GM12891 (cell line): ENCODE measurements around the gene DNMT3L.

ENCODE experiments used
- DNase-seq: peaks from one replicate; pipeline ENCODE4 v3.0.0; 2011; ENCODE audit warnings: low spot score; ENCODE audit not compliant: insufficient read length
- FAIRE-seq: peaks from 2 replicates; lab custom pipeline; 2011; peaks lifted over from hg19 to GRCh38; lab: Jason Lieb, UNC
- PAX5 ChIP-seq: IDR thresholded peaks from 2 replicates; pipeline ENCODE4 v1.6.1; 2011; ENCODE audit warnings: low read length, moderate library complexity, mild to moderate bottlenecking; ENCODE audit not compliant: insufficient read depth, severe bottlenecking
- POLR2A ChIP-seq: IDR thresholded peaks from 2 replicates; pipeline ENCODE4 v1.6.1; 2011; ENCODE audit warnings: low read depth, low read length, control low read depth
- POLR2AphosphoS5 ChIP-seq: IDR thresholded peaks from 2 replicates; pipeline ENCODE4 v1.6.1; 2011; ENCODE audit warnings: low read depth, low read length, control low read depth
- POU2F2 ChIP-seq: IDR thresholded peaks from 2 replicates; pipeline ENCODE4 v1.6.1; 2011; ENCODE audit warnings: low read depth, mild to moderate bottlenecking, control low read depth, low read length, moderate library complexity
- SPI1 ChIP-seq: IDR thresholded peaks from 2 replicates; pipeline ENCODE4 v1.6.1; 2011; ENCODE audit warnings: low read depth, low read length, control low read depth
- TAF1 ChIP-seq: IDR thresholded peaks from 2 replicates; pipeline ENCODE4 v1.6.1; 2011; ENCODE audit warnings: low read depth, low read length, control low read depth

Gene DNMT3L

GRCh38 chr21:44279354-44280260, 17.9 kb upstream of the DNMT3L start:
- DNase-seq (no peak), FAIRE-seq (no peak)
- TF ChIP-seq POLR2A (no peak), POU2F2 (no peak), SPI1 (no peak), PAX5 (no peak)

GRCh38 chr21:44275041-44275440, 13.3 kb upstream of the DNMT3L start:
- TF ChIP-seq POU2F2 = no peak
- no peak for TF ChIP-seq TAF1
- no peak for TF ChIP-seq SPI1
- TF ChIP-seq POLR2A = no peak
- TF ChIP-seq PAX5 = no peak
- TF ChIP-seq POLR2AphosphoS5 = no peak
- no peak for FAIRE-seq
- no peak for DNase-seq

- no peak for DNase-seq
- FAIRE-seq = no peak
- TF ChIP-seq PAX5 (no peak), POLR2AphosphoS5 (no peak), SPI1 (no peak), POLR2A (no peak), POU2F2 (no peak), TAF1 (no peak)
Observed at GRCh38 chr21:44273046-44273445, 11.3 kb upstream of the DNMT3L start.

GRCh38 chr21:44272284-44272858, 10.7 kb upstream of the DNMT3L start:
- FAIRE-seq = no peak
- TF ChIP-seq POLR2AphosphoS5 (no peak), TAF1 (no peak), PAX5 (no peak), SPI1 (no peak), POU2F2 (no peak), POLR2A (no peak)
- DNase-seq = no peak

GRCh38 chr21:44271558-44272283, 10.0 kb upstream of the DNMT3L start:
- TF ChIP-seq POLR2A = no peak
- TF ChIP-seq SPI1 = no peak
- no peak for TF ChIP-seq TAF1
- FAIRE-seq = no peak
- DNase-seq = no peak

- DNase-seq = no peak
- TF ChIP-seq POLR2AphosphoS5 = no peak
- TF ChIP-seq TAF1 = no peak
- no peak for TF ChIP-seq POLR2A
- TF ChIP-seq SPI1 = no peak
- no peak for TF ChIP-seq POU2F2
- no peak for TF ChIP-seq PAX5
- no peak for FAIRE-seq
Observed at GRCh38 chr21:44269090-44269489, 7.4 kb upstream of the DNMT3L start.

GRCh38 chr21:44267655-44268142, 6.0 kb upstream of the DNMT3L start:
- no peak for TF ChIP-seq POU2F2
- TF ChIP-seq POLR2A = no peak
- no peak for TF ChIP-seq TAF1
- no peak for TF ChIP-seq POLR2AphosphoS5
- no peak for TF ChIP-seq PAX5
- TF ChIP-seq SPI1 = no peak
- FAIRE-seq (no peak), DNase-seq (no peak)

GRCh38 chr21:44265734-44266270, 4.1 kb upstream of the DNMT3L start:
- no peak for DNase-seq
- FAIRE-seq = no peak
- TF ChIP-seq PAX5 (no peak), POU2F2 (no peak), POLR2AphosphoS5 (no peak), SPI1 (no peak), POLR2A (no peak), TAF1 (no peak)

GRCh38 chr21:44263768-44264167, 2.1 kb upstream of the DNMT3L start:
- DNase-seq (no peak), FAIRE-seq (no peak)
- TF ChIP-seq SPI1 = no peak
- TF ChIP-seq POLR2A = no peak
- TF ChIP-seq PAX5 = no peak
- TF ChIP-seq POU2F2 = no peak
- TF ChIP-seq POLR2AphosphoS5 = no peak
- no peak for TF ChIP-seq TAF1
